DLD1 (cell line): ENCODE results near the gene B4GALNT2.

Experiments used
- in situ Hi-C: cut with HindIII; loops from 2 replicates; pipeline ENCODE4 v1.10.0; 2017; ENCODE audit warnings: low sequenced_read_pairs

The B4GALNT2 gene

DNA sequence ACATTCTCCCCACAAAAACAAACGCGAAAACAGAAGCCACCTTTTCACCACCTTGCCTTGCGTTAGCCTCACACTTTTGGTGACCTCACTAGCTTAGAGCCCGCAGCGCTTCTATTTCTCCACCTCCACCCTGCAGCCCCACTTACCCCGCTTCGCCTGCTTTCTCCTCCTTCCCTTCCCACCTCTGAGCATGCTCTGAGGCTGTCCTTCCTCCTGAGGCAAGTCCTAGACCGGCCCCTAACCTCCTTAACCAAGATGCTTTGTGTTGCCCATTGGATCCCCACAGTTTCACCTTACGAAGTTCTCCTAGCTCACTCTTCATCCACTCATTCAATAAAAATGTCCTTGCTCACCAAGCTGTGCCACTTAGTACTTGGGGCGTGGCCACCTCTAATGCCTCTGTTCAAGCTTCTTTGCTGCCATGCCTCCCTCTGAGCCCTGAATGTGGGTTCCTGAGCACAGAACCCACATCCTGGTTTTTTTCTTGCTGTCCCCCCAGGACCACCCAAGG lies 76.5 kb downstream of the B4GALNT2 start:
- in situ Hi-C loops, result no loop called here

DNA sequence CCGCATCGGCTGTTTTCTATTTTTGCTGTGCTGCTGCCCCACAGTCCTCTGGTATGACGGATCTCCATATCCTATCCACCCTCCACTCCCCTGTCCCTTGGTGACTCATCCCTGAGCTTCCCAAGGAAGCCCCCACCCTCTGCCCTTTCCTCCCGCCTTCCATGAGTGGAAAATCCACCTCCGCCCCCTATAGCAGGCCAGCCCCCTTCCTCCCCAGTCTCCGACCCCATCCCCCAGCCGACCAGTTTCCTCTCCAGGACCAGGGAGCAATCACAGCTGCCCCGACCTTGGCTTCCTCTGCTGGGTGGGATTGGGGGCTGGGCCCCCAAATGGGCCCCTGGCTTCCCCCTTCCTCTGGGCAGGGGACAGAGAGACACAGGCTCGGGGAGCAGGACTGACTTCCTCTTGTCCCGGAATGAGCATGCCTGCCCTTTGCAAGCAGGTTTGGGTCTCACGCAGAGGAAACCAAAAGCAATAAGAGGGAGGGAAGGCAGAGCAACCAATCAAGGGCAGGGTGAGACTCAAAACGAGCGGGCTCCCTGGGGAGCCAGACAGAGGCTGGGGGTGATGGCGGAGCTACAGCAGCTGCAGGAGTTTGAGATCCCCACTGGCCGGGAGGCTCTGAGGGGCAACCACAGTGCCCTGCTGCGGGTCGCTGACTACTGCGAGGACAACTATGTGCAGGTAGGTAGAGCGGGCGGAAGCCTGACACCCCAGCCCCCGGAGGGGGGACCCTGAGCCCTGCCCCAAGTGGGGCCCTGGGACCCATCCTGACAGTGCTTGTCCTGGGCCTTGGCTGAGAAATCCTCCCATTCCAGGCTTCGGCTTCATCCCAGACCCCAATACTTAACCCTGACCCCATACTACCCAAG lies 77.8 kb downstream of the B4GALNT2 start, which contains the start of the genes ABI3 and GNGT2:
Gene ABI3 (plus strand): TSS at position 550 of the 872 bp plus-strand sequence. CDS start 18 bp downstream, at position 568.
Gene GNGT2 (minus strand): TSS at position 417 of the 872 bp plus-strand sequence. CDS start 3,152 bp downstream, outside the sequence.
- in situ Hi-C loops, result no loop called here

DNA sequence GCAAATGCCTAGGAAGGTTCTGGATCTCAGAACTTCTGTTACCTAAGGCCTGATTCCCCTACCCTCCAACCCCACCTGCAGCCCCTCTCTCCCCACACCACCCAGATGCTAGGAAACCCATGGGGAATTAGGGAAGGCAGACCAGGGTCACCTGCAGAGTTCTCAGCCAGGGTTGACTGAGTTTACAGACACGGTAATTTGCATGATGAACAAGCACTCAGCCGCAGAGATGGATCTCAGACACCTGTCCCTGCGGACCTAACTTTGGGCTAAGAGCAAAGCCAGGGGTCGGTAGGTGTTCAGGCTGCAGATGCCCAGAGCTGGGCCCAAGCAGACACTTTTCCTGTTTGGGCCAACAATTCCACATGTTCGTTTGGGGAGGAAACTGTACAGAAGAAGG lies 80.8 kb downstream of the B4GALNT2 start:
- in situ Hi-C loops, result no loop called here

DNA sequence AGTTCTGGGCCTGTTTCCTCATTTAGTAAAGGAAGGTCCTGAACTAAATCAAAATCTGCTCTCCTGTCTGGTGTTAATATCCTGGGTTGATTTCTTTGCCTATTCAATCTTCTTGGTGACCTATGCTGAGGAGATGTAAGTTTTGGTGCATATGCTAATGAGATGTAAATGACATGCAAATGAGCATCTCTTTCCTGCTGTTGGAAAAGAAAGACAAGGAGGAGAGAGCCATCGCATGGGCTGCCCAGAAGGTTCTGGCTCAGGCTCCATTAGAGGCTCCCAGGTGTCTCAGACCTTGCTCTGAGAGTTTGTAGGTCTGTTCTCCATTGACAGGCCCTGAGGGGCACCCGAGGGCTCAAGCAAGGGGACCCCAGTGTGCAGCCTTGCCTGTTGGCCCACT lies 81.3 kb downstream of the B4GALNT2 start:
- in situ Hi-C loops, result no loop called here

DNA sequence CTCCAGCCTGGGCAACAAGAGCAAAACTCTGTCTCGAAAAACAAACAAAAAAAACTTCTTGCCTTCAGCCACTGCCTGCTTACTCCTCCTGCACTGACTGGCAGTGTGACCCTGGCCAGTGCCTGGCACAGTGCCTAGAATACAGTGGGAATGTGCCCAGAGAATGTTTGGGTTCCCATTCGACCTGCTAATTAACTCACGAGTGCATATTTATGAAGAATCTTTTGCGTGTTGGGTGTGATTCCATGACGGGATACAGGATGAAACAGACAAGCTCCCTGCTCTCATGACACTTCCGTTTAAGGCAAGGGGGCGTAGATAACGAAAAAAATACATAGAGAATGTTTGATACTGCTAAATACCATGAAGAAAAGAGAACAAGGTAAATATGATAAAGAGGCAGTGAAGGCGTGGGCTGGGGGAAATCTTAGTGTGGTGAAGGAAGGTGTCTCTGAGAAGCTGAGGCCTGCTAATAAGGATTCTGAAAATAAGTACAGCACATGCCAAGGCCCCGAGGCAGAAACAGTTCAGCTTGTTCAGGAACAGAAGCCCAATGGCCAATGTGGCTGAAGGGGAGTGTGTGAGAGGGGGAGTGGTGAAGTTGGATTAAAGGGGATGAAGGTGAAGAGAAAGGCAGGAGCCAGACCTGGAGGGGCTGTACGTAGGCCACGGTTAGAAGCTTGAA lies 82.2 kb downstream of the B4GALNT2 start:
- in situ Hi-C loops, result no loop called here

DNA sequence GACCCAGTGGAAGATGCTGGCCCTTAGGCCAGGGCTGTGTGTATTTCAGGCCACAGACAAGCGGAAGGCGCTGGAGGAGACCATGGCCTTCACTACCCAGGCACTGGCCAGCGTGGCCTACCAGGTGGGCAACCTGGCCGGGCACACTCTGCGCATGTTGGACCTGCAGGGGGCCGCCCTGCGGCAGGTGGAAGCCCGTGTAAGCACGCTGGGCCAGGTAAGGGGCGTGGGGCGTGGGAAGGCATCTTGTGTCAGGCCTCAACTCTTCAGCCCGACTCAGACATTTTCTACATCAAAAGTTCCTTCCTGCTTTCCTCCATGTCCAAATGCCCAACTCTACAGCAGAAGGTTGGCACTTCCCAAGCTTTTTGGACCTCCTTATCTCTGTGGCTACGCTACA lies 83.9 kb downstream of the B4GALNT2 start:
- in situ Hi-C loops, result no loop called here

DNA sequence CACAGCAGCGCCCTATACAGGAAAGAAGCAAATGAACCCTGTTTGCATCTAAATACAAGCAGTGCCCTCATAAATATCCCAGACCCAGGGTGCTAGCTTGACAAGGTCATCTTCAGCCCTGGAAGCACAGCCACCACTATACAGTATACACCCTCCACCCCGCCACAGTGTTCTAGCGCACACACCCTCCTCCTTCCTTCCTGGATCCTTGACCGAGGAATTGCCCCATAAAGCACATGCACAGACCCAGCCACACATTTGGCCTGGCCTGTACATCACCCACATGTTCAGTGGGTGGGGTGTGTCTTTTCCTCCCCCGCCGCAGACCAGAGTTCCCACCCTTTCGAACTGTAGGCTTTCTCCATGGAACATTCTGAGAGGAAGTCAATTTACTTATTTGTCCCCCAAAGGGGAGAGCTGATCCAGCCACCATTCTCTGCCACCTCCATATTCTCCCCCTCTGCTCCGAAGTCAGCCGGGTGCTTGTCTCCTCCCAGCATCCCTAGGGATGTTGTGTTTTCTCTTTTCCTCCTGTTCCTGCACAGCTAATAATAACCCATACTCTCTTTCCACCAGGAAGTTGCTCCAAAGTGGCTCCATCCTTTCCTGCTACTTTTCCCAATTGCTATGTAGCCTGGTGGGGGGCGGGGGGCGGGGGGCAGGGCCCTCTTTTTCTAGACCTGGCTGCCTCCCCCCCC lies 84.5 kb downstream of the B4GALNT2 start:
- in situ Hi-C loops, result no loop called here

DNA sequence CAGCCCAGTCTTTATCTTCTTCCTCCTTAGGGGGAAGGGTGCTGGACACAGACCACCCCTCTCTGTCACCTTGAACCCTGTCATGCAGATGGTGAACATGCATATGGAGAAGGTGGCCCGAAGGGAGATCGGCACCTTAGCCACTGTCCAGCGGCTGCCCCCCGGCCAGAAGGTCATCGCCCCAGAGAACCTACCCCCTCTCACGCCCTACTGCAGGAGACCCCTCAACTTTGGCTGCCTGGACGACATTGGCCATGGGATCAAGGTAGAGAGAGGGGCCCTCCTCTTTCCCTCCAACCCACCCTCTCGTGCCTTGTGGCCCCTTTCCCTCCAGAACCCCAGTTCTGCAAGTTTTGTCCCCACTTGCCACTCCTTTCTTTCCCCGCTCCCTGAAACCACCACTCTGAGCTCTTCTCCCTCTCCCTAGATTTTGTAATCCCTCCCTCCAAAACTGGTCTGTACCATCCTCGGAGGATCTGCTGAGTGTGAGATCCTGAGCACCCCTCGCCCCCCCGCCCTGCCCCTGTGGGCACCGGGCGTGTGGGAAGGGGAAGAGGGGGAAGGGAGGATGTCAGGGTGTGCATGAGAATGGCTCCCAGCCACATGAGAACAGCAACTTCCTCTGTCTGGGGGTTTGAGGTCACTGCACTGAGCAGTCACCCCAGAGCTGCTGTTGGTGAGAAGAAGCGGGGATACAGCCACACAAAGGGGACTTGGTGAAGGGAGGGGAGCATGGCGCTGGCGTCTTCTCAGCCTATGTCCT lies 85.3 kb downstream of the B4GALNT2 start:
- in situ Hi-C loops, result no loop called here

DNA sequence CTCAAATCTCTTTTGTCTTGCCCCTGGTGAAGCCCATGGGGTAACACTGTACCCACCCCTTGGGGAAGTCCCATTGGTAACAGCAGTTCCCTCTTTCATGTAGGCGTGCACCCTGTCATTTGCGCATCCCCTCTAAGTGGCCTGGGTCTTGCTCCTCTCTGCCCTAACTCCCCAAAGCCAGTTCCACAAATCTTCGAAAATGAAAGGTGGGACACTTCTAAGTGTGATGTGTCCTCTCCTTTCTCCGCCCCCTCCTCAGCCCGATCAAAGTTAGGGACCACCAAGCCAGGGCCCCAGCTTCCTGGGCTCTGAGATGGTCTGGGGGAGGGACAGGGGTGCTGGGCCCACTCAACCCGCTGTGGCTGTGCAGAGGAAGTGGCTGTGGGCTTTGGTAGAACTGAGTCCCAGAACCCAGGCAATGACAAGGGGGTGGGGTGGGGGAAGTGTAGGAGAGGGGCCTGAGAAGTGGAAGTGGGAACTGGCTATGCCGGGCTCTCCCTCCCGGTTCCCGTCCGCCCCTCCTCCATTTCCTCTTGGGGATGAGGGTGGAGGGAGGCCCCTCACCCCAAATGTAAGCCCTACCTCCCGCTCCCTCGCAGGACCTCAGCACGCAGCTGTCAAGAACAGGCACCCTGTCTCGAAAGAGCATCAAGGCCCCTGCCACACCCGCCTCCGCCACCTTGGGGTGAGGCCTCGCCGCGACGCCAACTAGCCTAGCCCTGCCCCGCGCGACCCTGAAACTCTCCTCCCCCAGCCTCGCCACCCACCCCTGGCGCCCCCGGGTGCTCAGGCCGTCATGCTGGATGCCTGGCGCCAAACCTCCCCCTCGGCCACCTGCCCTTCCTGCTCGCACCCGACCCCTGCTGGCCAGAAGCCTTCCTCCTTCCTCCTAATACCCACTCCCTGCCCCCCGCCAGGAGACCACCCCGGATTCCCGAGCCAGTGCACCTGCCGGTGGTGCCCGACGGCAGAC lies 86.7 kb downstream of the B4GALNT2 start:
- in situ Hi-C loops, result no loop called here

DNA sequence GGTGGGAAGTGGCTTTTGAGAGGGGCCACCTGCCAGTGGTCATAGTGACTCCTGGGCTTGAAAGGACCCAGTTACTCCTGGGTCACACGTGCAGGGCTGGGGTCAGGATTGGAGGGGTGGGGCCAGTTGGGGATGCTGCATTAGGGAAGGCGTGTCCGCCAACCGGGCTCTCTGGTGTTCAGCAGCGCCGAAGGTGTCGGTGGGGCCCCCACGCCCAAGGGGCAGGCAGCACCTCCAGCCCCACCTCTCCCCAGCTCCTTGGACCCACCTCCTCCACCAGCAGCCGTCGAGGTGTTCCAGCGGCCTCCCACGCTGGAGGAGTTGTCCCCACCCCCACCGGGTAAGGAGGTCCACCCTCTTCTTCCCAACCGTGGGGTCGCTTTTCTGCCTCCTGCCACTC lies 87.4 kb downstream of the B4GALNT2 start:
- in situ Hi-C loops, result no loop called here

DNA sequence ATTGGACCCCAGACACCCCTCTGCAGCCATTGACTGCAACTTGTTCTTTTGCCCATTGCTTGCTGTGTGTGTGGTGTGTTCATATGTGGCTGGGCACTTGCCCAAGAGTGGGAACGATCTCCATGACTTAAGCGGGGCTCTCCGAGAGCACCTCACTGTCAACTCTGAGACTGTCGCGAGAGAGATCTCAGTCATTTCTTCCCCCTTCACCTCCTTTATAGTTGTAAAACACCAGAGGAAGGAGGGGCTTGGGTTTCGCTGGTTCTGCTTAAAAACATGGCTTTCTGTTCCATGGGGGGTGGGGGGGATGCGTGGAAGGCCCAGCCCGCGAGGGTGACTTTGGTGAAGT lies 90.6 kb downstream of the B4GALNT2 start:
- in situ Hi-C loops, result no loop called here

DNA sequence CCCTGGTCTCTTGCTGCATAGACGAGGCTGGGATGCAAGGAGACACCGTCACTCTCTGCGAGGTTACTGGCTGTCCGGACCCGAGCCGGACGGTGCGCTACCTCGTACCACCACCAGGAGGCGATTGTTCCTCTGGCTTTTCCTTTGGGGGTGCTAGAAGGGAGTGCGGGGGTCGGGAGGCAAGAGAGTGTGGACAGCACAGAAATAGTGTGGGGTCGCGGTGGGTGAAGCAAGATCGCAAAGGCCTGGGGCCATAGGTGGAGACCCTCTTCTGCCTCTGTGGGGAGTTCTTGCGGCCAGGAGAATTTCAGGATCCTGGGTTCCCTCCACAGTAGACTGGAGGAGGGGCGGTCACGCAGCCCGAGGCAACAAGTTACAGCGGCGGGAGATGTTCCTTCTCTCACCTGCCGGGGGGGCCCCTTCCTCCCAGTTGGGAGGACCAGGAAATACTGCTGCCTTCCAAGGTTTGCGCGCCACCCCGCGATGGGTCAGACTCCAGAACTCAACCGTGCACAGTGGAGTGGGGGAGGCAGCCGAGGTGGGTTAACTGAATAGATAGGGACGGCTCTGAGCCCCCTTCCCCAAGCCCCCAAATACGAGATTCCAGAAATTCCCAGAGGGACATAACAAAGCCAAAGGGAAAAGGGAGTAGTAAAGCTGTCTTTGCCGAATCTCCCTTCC lies 91.1 kb downstream of the B4GALNT2 start:
- in situ Hi-C loops, result no loop called here

DNA sequence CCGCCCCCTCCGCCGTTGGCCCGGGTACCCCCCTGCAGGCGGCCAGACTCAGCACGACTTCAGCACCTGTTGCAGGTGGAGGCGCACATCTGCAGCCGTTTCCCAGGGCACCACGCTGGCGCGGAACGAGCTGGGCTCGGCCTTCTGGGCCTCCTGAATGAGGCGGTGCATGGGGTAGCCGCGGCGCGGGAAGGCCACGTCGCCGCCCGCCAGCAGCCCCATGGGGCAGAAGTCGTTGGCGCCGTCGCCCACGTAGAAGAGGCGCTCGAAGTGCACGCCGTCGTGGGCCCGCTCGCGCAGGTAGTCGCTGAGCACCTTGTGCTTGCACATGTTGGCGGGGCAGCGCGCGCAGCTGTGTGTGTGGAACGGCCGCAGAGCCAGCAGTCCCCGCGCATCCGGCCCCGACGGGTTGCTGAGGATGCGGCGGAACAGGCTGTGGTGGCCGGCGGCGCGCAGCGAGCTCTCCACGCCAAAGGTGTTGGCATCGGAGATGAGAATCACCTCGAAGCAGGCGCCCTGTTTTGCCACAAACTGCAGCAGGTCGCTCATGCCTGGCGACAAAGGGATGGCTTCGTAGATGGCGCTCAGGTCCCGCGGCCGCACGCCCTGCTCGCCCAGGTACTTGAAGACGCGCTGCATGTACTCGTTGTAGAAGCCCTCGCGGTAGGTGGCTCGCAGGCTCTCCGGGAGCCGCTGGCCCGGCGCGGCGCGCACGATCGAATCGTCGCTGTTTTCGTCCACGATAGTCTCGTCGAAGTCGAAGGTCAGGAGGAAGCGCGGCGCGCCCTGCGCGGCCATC lies 91.8 kb downstream of the B4GALNT2 start:
- in situ Hi-C loops, result no loop called here

DNA sequence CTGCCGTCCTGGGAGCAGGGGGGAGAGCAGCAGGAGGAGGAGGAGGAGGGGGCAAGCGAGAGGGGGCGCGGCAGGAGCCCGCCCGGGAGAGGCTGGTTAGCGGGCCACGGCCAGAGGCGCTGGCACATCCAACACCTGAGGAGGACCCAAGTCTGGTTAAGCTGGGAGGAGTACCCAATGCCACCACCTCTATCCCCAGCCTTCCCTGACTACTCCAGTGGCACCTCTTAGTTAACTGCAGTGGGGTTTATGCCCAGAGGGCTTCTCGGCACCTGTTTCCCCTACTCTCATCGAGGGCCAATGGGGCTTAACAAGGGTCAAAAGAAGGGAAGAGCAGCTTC lies 92.4 kb downstream of the B4GALNT2 start:
- in situ Hi-C loops, result no loop called here

DNA sequence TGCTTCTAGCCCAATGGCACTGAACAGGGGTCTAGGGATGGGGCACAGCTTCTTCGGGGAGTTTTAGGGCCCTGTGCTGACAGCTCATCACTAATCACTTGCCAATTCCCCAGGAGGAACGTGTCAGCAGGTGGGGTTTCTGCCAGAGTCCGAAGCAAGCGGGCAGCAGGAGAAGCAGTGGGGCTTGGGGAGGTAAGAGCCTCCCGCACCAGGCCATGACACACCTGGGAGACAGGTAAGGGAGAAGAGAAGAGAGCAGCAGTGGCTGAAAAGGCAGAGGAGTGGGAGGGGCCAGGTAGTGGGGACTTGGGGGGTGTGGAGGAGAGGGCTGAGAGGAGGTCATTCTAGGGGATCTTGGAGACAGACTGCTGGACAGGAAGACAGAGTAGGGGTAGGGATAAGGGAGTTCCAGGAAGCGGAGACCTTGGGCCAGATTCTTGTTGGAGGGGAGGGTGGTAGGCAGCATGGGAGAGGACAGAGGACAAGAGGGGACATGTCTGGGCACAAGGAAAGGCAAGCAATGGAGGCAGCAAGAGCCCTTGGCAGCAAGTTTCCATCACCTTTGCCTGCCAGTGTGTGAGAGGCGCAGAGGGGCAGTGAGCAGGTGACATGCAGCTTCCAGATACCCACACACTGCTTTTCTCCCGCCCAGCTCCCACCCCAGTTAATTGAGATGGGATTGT lies 93.1 kb downstream of the B4GALNT2 start:
- in situ Hi-C loops, result no loop called here
